Upper lobe of left lung (tissue), 6 donors: Measurements from ENCODE around the gene TLE4. TPM values are rescaled to one million over a fixed set of nuclear protein-coding genes. Genes with fewer than 3 reads are reported as not detected.

Experiments
- ATAC-seq, 2 donors: fragments of 200-7000 bp; cut with Tn5 transposase; one replicate each; pipeline ENCODE4 v1.9.1; 2022; ENCODE audit warnings: mild to moderate bottlenecking in 2 of 2, moderate library complexity in 2 of 2; ENCODE audit not compliant: low FRiP score in 2 of 2
- DNase-seq, 2 donors: peaks; one replicate each; pipeline ENCODE4 v3.0.0-alpha.2; 2019 to 2020
- H3K27ac ChIP-seq, 4 donors: fragments of 200-600 bp; sonication (generic); one replicate each; pipeline ENCODE4 v1.5.1; 2016 to 2019
- H3K27me3 ChIP-seq, 4 donors: fragments of 200-600 bp; sonication (generic); one replicate each; pipeline ENCODE4 v1.5.1; 2017 to 2019
- H3K36me3 ChIP-seq, 4 donors: fragments of 200-600 bp; sonication (generic); one replicate each; pipeline ENCODE4 v1.5.1; 2016 to 2019
- H3K4me1 ChIP-seq, 4 donors: fragments of 200-600 bp; sonication (generic); one replicate each; pipeline ENCODE4 v1.5.1; 2018 to 2019
- H3K4me3 ChIP-seq, 4 donors: fragments of 200-600 bp; sonication (generic); one replicate each; pipeline ENCODE4 v1.5.1; 2017 to 2019; ENCODE audit warnings: mild to moderate bottlenecking in 2 of 4, moderate library complexity in 1 of 4
- H3K9me3 ChIP-seq, 4 donors: fragments of 200-600 bp; sonication (generic); one replicate each; pipeline ENCODE4 v1.5.1; 2018 to 2019
- EP300 ChIP-seq, 4 donors: sonication (generic); formaldehyde crosslinking; IDR thresholded peaks; one replicate each; pipeline ENCODE4 v1.5.1; 2017; ENCODE audit warnings: antibody characterized with exemption in 4 of 4, control low read depth in 2 of 4
- POLR2A ChIP-seq, 4 donors: fragments of 450-650 bp; IDR thresholded peaks; one replicate each; pipeline ENCODE4 v1.5.1; 2016 to 2017; ENCODE audit warnings: antibody characterized with exemption in 4 of 4, mild to moderate bottlenecking in 2 of 4
- POLR2AphosphoS5 ChIP-seq, 2 donors: sonication (generic); formaldehyde crosslinking; IDR thresholded peaks; one replicate each; pipeline ENCODE4 v1.5.1; 2017; ENCODE audit warnings: antibody characterized with exemption in 2 of 2
- WGBS, 2 donors: methylation state at CpG; one replicate each; pipeline ENCODE4 v1.1.5; 2017 to 2018; 5-methylcytosine and 5-hydroxymethylcytosine counted together
- total RNA-seq, 6 donors: library from RNA; depleted of rRNA in 4 of 6; stranded (reverse); fragments of >200 nt in 4 of 6; gene quantifications; one replicate each; pipeline versions ENCODE4 v1.1.0 to v1.2.1, GENCODE V29; 2016 to 2021
- TF ChIP-seq, protein P1 (sequence below), 6 experiments: fragments of 450-650 bp in 4 of 6; fragments of 200-600 bp in 2 of 6; sonication (generic) in 2 of 6; IDR thresholded peaks; one replicate each; pipeline ENCODE4 v1.5.1; 2016 to 2019; ENCODE audit warnings: antibody characterized with exemption in 6 of 6
- donor health status: DM: no; HTN: no; CAD: no; lungs with moderate emphysema.
- donor health status: DM: no; HTN: yes; CAD: no; lungs with severe emphysema.

Gene TLE4
- total RNA-seq, 6 donors from 2014 or later, result 37.7 to 152 (median 46.7) TPM

DNA sequence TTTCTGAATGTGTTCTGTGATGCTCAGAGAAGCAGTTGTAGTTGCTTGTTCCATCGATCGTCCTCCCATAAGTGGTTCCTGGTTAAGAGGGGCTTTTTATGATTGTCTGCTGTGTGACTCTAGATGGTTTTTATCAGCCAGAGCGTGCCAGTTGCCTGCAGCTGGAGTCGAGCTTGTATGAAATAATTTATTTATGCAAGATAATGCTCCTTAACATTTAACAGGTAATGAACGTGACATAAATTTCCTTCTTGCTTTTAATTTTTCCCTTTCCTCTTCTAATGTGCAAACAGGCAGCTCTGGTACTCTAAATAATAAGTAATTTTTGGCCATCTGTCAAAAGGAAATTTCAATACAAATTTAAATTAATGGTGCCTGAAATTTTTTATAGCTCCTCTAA is 84.4 kb downstream of the TLE4 start:
- H3K4me3 ChIP-seq, result no peak overlapping the region
- H3K27ac ChIP-seq, result no peak overlapping the region
- no peak for DNase-seq
- peaks cover 0 to 2% (median under 1%) of the 10 kb centered on the region in 4 donors for H3K4me1 ChIP-seq
- H3K27me3 ChIP-seq, result no peaks in the 10 kb centered on the region
- TF ChIP-seq, protein P1, sequence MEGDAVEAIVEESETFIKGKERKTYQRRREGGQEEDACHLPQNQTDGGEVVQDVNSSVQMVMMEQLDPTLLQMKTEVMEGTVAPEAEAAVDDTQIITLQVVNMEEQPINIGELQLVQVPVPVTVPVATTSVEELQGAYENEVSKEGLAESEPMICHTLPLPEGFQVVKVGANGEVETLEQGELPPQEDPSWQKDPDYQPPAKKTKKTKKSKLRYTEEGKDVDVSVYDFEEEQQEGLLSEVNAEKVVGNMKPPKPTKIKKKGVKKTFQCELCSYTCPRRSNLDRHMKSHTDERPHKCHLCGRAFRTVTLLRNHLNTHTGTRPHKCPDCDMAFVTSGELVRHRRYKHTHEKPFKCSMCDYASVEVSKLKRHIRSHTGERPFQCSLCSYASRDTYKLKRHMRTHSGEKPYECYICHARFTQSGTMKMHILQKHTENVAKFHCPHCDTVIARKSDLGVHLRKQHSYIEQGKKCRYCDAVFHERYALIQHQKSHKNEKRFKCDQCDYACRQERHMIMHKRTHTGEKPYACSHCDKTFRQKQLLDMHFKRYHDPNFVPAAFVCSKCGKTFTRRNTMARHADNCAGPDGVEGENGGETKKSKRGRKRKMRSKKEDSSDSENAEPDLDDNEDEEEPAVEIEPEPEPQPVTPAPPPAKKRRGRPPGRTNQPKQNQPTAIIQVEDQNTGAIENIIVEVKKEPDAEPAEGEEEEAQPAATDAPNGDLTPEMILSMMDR (IDR thresholded peaks at IDR 0.05), result no peak
- TF ChIP-seq POLR2AphosphoS5 (IDR thresholded peaks at IDR 0.05), result no peak
- TF ChIP-seq POLR2A (IDR thresholded peaks at IDR 0.05), result no peak
- TF ChIP-seq EP300 (IDR thresholded peaks at IDR 0.05), result no peak
- ATAC-seq, result no peak
- H3K36me3 ChIP-seq, result peaks cover 0 to 12% (median 3%) of the 10 kb centered on the region in 4 donors
- whole genome bisulfite sequencing, 2 donors, result 82 to 84% methylated on average over 5 of the region's 5 CpGs
- no peaks in the 10 kb centered on the region for H3K9me3 ChIP-seq

DNA sequence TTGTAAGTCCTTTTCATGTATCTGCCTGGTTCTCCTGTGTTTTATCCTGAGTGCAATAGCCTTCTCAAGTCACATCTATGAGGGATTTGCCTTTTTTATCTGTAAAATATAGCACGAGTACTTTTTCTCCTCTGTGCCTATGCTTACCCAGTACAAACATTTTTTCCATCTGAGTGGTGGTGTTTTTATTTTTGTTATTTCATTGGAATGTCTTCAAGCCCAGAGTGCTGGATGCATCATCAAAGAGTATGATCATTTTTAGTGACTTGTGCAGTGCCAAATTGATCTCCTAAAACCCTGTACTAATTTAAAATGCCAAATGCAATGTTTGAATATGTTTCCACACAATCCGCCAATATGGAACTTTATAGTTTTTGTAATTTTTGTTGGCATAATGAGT is 86.1 kb downstream of the TLE4 start:
- Histone ChIP-seq H3K4me1 (peaks cover 0 to 9% (median 0%) of the 10 kb centered on the region in 4 donors), H3K4me3 (no peak overlapping the region), H3K27me3 (no peaks in the 10 kb centered on the region), H3K9me3 (no peaks in the 10 kb centered on the region), H3K36me3 (peaks cover 0 to 10% (median 3%) of the 10 kb centered on the region in 4 donors), H3K27ac (no peak overlapping the region)
- TF ChIP-seq, protein P1 (IDR thresholded peaks at IDR 0.05), result no peak
- no peak for TF ChIP-seq POLR2A (IDR thresholded peaks at IDR 0.05)
- no peak for TF ChIP-seq EP300 (IDR thresholded peaks at IDR 0.05)
- no peak for TF ChIP-seq POLR2AphosphoS5 (IDR thresholded peaks at IDR 0.05)
- ATAC-seq, result no peak
- no peak for DNase-seq
- WGBS, 2 donors, result 97% methylated on average over 2 of the region's 2 CpGs

DNA sequence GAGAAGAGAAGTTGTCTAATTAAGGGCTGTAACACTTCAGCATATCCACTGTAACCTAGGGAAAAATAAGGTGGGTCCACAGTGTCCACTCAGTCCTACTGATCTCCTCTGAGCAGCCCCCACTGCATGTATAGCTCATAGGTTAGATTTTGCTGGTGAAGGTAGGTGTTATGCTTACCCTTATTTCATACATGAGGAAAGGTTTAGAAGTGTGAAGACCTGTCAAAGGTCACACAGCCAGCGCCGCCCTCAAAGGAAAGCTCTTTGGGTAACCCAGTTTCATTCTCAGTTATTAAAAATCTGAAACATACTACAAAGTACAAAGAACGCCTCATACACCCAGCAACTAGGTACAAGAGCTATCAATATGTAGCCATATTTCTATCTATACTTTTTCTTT is 87.2 kb downstream of the TLE4 start:
- no peak overlapping the region for H3K4me3 ChIP-seq
- H3K36me3 ChIP-seq, result peaks cover 0 to 5% (median 2%) of the 10 kb centered on the region in 4 donors
- peaks cover 0 to 13% (median 0%) of the 10 kb centered on the region in 4 donors for H3K4me1 ChIP-seq
- DNase-seq (no peak), ATAC-seq (no peak)
- TF ChIP-seq POLR2AphosphoS5 (IDR thresholded peaks at IDR 0.05) (no peak), EP300 (IDR thresholded peaks at IDR 0.05) (no peak), POLR2A (IDR thresholded peaks at IDR 0.05) (no peak)
- TF ChIP-seq, protein P1 (IDR thresholded peaks at IDR 0.05), result no peak
- H3K27me3 ChIP-seq, result no peaks in the 10 kb centered on the region
- H3K9me3 ChIP-seq, result no peaks in the 10 kb centered on the region
- 92 to 98% methylated on average over 3 of the region's 3 CpGs for WGBS, 2 donors
- H3K27ac ChIP-seq, result no peak overlapping the region

DNA sequence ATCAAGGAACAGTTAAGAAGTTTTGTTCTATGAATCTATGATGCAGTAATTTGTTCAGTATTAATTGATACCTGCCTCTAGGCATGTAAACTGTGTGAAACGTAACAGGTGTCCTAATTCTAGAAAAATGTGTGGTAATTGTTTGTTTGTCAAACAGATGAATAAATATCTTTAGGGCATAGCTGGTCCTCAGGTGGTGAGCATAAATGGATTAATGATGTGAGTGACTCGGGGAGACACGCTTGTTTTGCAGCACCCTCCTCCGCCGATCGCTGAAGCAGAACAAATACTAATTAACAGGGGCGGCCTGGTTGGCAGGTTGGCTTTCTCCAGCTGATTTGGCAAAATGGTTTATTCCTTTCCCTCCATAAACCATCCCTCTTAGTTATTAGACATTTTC is 88.8 kb downstream of the TLE4 start:
- H3K4me1 ChIP-seq, result peaks cover 0 to 13% (median 0%) of the 10 kb centered on the region in 4 donors
- WGBS, 2 donors, result 96 to 98% methylated on average over 7 of the region's 7 CpGs
- no peak for DNase-seq
- no peak overlapping the region for H3K27ac ChIP-seq
- no peaks in the 10 kb centered on the region for H3K36me3 ChIP-seq
- ATAC-seq, result no peak
- TF ChIP-seq EP300 (IDR thresholded peaks at IDR 0.05) (no peak), POLR2A (IDR thresholded peaks at IDR 0.05) (no peak), POLR2AphosphoS5 (IDR thresholded peaks at IDR 0.05) (no peak)
- TF ChIP-seq, protein P1 (IDR thresholded peaks at IDR 0.05), result no peak
- H3K9me3 ChIP-seq, result no peaks in the 10 kb centered on the region
- no peak overlapping the region for H3K4me3 ChIP-seq
- no peaks in the 10 kb centered on the region for H3K27me3 ChIP-seq

DNA sequence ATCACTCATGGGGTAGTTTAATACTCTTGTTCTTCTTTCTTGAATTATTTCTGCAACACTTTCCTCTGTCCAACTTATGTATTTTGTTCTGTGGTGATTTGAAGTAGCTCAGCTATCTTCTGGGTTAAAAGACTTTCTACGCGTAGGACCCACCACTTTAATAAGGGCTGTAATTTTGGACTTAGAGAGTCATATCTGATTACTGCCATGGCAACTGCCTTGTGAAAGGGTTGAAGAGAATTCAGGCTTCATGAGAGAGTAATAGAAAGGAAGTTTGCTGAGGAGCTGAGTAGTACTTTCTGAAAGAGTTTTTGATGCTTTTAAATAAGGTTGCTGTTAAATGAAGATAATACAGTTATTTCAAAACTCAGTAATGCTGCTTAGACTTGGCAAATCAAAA is 89.5 kb downstream of the TLE4 start:
- ATAC-seq (no peak), DNase-seq (no peak)
- no peak overlapping the region for H3K4me3 ChIP-seq
- H3K4me1 ChIP-seq, result peaks cover 0 to 13% (median 0%) of the 10 kb centered on the region in 4 donors
- 91 to 92% methylated on average over 2 of the region's 2 CpGs for WGBS, 2 donors
- no peak overlapping the region for H3K27ac ChIP-seq
- no peaks in the 10 kb centered on the region for H3K36me3 ChIP-seq
- no peaks in the 10 kb centered on the region for H3K9me3 ChIP-seq
- TF ChIP-seq POLR2AphosphoS5 (IDR thresholded peaks at IDR 0.05) (no peak), POLR2A (IDR thresholded peaks at IDR 0.05) (no peak), EP300 (IDR thresholded peaks at IDR 0.05) (no peak)
- TF ChIP-seq, protein P1 (IDR thresholded peaks at IDR 0.05), result no peak
- H3K27me3 ChIP-seq, result no peaks in the 10 kb centered on the region
